Hepatocyte (in vitro differentiated cells): Measurements from ENCODE around the gene RPL37A.

Experiments
- CTCF ChIP-seq: fragments of 200-600 bp; sonication (generic); IDR thresholded peaks from 2 replicates; pipeline ENCODE4 v1.5.1; 2016; ENCODE audit warnings: antibody characterized with exemption, mild to moderate bottlenecking; ENCODE audit not compliant: poor library complexity
- EZH2 ChIP-seq: fragments of 200-600 bp; sonication (generic); IDR thresholded peaks from 2 replicates; pipeline ENCODE4 v1.6.1; 2016; ENCODE audit warnings: antibody characterized with exemption, mild to moderate bottlenecking, borderline replicate concordance
- EZH2phosphoT487 ChIP-seq: fragments of 200-600 bp; sonication (generic); IDR thresholded peaks from one replicate; pipeline ENCODE4 v1.6.1; 2018; ENCODE audit warnings: antibody characterized with exemption, mild to moderate bottlenecking, low read depth, moderate library complexity; ENCODE audit not compliant: unreplicated experiment, severe bottlenecking

GRCh38 chr2:216517447-216518225, 19.0 kb downstream of the RPL37A start:
- no peak for TF ChIP-seq CTCF
- TF ChIP-seq EZH2, result no peak
- no peak for TF ChIP-seq EZH2phosphoT487
